Esophagus muscularis mucosa (tissue), 4 donors: Measurements from ENCODE around the gene PTPRN2. TPM values are rescaled to one million over a fixed set of nuclear protein-coding genes. Genes with fewer than 3 reads are reported as not detected.
A peak's percentile ranks its signal among the peaks of the same experiment; 100 is the strongest.

ENCODE experiments used
- DNase-seq: peaks from one replicate; pipeline ENCODE4 v3.0.0-alpha.2; 2017; ENCODE audit errors: extremely low spot score
- H3K27ac ChIP-seq, 4 donors: fragments of 200-600 bp; sonication (generic); replicated peaks in 1 of 4; 1 replicate in 3 of 4; 2 replicates in 1 of 4; pipeline ENCODE4 v1.5.1; 2016 to 2019; ENCODE audit warnings: mild to moderate bottlenecking in 1 of 4
- H3K27me3 ChIP-seq, 4 donors: fragments of 200-600 bp; sonication (generic); one replicate each; pipeline versions ENCODE4 v1.5.1 to v1.6.0; 2016 to 2019
- H3K36me3 ChIP-seq, 4 donors: fragments of 200-600 bp; sonication (generic); one replicate each; pipeline ENCODE4 v1.5.1; 2016 to 2019
- H3K4me1 ChIP-seq, 4 donors: fragments of 200-600 bp; sonication (generic); one replicate each; pipeline ENCODE4 v1.5.1; 2016 to 2019
- H3K4me3 ChIP-seq, 4 donors: fragments of 200-600 bp; sonication (generic); 1 replicate in 2 of 4; 2 replicates in 2 of 4; pipeline ENCODE4 v1.5.1; 2016 to 2019; ENCODE audit warnings: mild to moderate bottlenecking in 4 of 4, moderate library complexity in 1 of 4
- H3K9me3 ChIP-seq, 4 donors: fragments of 200-600 bp; sonication (generic); 1 replicate in 3 of 4; 2 replicates in 1 of 4; pipeline ENCODE4 v1.5.1; 2016 to 2019
- CTCF ChIP-seq, 3 experiments: fragments of 200-600 bp in 2 of 3; fragments of 450-650 bp in 1 of 3; sonication (generic) in 2 of 3; IDR thresholded peaks; one replicate each; pipeline ENCODE4 v1.5.1; 2017 to 2019; ENCODE audit warnings: antibody characterized with exemption in 3 of 3, mild to moderate bottlenecking in 2 of 3, moderate library complexity in 1 of 3
- EP300 ChIP-seq: sonication (generic); formaldehyde crosslinking; IDR thresholded peaks from one replicate; pipeline ENCODE4 v1.6.1; 2017; ENCODE audit warnings: antibody characterized with exemption
- POLR2A ChIP-seq: fragments of 450-650 bp; IDR thresholded peaks from one replicate; pipeline ENCODE4 v1.6.1; 2017; ENCODE audit warnings: antibody characterized with exemption, moderate library complexity, mild to moderate bottlenecking, low read depth
- POLR2AphosphoS5 ChIP-seq, 2 donors: sonication (generic); formaldehyde crosslinking; IDR thresholded peaks; one replicate each; pipeline ENCODE4 v1.6.1; 2017; ENCODE audit warnings: antibody characterized with exemption in 2 of 2
- WGBS: methylation state at CpG from one replicate; pipeline ENCODE4 v1.1.5; 2018; 5-methylcytosine and 5-hydroxymethylcytosine counted together
- intact Hi-C: fragments of 100-400 bp; cut with DNase I; formaldehyde crosslinking; loops from one replicate; pipeline ENCODE4 v1.15.1; 2023
- total RNA-seq, 4 donors: library from RNA; depleted of rRNA; stranded (reverse); fragments of >200 nt; gene quantifications; one replicate each; pipeline versions ENCODE4 v1.1.0 to v1.2.1, GENCODE V29; 2016

Gene PTPRN2
- total RNA-seq, 4 donors from 2014 or later = 2.1 to 3.1 (median 3.1) TPM

GRCh38 chr7:157906583-157906982 lies 681.0 kb downstream of the PTPRN2 start:
- 83% methylated on average over 6 of the region's 7 CpGs for WGBS
- Histone ChIP-seq H3K36me3 (no peaks in the 10 kb centered on the region), H3K4me3 (no peak overlapping the region), H3K9me3 (no peaks in the 10 kb centered on the region), H3K27ac (no peak overlapping the region), H3K27me3 (no peaks in the 10 kb centered on the region), H3K4me1 (peaks cover 0 to 10% (median 3%) of the 10 kb centered on the region in 4 donors)
- TF ChIP-seq EP300 = no peak
- no peak for DNase-seq
- intact Hi-C loops = no loop called here

- H3K36me3 ChIP-seq = no peaks in the 10 kb centered on the region
- 53% methylated on average over 15 of the region's 20 CpGs for WGBS
- intact Hi-C loops = no loop called here
- TF ChIP-seq POLR2AphosphoS5 (IDR thresholded peaks at IDR 0.05) (no peak), CTCF (IDR thresholded peaks at IDR 0.05) (no peak), EP300 (no peak), POLR2A (no peak)
- peaks cover 0 to 10% (median 3%) of the 10 kb centered on the region in 4 donors for H3K4me1 ChIP-seq
- H3K4me3 ChIP-seq = peak overlapping the region in 2 of 4 donors; percentile 12 to 22
- no peak overlapping the region for H3K27ac ChIP-seq
- no peaks in the 10 kb centered on the region for H3K27me3 ChIP-seq
- DNase-seq = no peak
- H3K9me3 ChIP-seq = no peaks in the 10 kb centered on the region
Observed at GRCh38 chr7:157905651-157906461, 681.8 kb downstream of the PTPRN2 start.

GRCh38 chr7:157904866-157905570 lies 682.6 kb downstream of the PTPRN2 start:
- Histone ChIP-seq H3K27me3 (no peaks in the 10 kb centered on the region), H3K9me3 (no peaks in the 10 kb centered on the region), H3K4me3 (no peak overlapping the region), H3K4me1 (peaks cover 0 to 10% (median 3%) of the 10 kb centered on the region in 4 donors), H3K27ac (no peak overlapping the region), H3K36me3 (no peaks in the 10 kb centered on the region)
- intact Hi-C loops = no loop called here
- no peak for DNase-seq
- WGBS = 75% methylated on average over 17 of the region's 17 CpGs
- TF ChIP-seq CTCF (IDR thresholded peaks at IDR 0.05) (no peak), POLR2A (no peak), EP300 (no peak), POLR2AphosphoS5 (IDR thresholded peaks at IDR 0.05) (no peak)

GRCh38 chr7:157904211-157904865 lies 683.3 kb downstream of the PTPRN2 start:
- no peak for DNase-seq
- Histone ChIP-seq H3K27ac (no peak overlapping the region), H3K9me3 (no peaks in the 10 kb centered on the region), H3K4me1 (peaks cover 0 to 10% (median 3%) of the 10 kb centered on the region in 4 donors), H3K36me3 (no peaks in the 10 kb centered on the region), H3K4me3 (no peak overlapping the region), H3K27me3 (no peaks in the 10 kb centered on the region)
- TF ChIP-seq CTCF (IDR thresholded peaks at IDR 0.05) (no peak), POLR2A (no peak), POLR2AphosphoS5 (IDR thresholded peaks at IDR 0.05) (no peak), EP300 (no peak)
- intact Hi-C loops = no loop called here
- 85% methylated on average over 28 of the region's 28 CpGs for WGBS

- TF ChIP-seq EP300 (no peak), CTCF (IDR thresholded peaks at IDR 0.05) (no peak), POLR2AphosphoS5 (IDR thresholded peaks at IDR 0.05) (no peak), POLR2A (no peak)
- intact Hi-C loops = no loop called here
- 80% methylated on average over 14 of the region's 14 CpGs for WGBS
- Histone ChIP-seq H3K36me3 (no peaks in the 10 kb centered on the region), H3K4me1 (peaks cover 0 to 10% (median 3%) of the 10 kb centered on the region in 4 donors), H3K9me3 (no peaks in the 10 kb centered on the region), H3K27ac (no peak overlapping the region), H3K4me3 (no peak overlapping the region), H3K27me3 (no peaks in the 10 kb centered on the region)
- no peak for DNase-seq
Observed at GRCh38 chr7:157903710-157904109, 683.9 kb downstream of the PTPRN2 start.
